Erythroblast (primary cell): ENCODE results near the gene ASPHD1.
A peak's percentile ranks its signal among the peaks of the same experiment; 100 is the strongest.
"Not testable (repeated sequence)": the region's sequence is repeated elsewhere in the genome, so short reads cannot be mapped to it uniquely, and the experiment has no call there.

Experiments used
- DNase-seq, 2 experiments: peaks; one replicate each; lab custom pipeline; 2025; lab: John Stamatoyannopoulos, UW
- GATA1 ChIP-seq: IDR thresholded peaks from 2 replicates; pipeline ENCODE4 v1.6.1; 2011; ENCODE audit warnings: low read depth, mild to moderate bottlenecking, control low read depth, low read length, moderate library complexity
- POLR2A ChIP-seq: IDR thresholded peaks from 2 replicates; pipeline ENCODE4 v1.6.1; 2011; ENCODE audit warnings: mild to moderate bottlenecking, low read length

ASPHD1 gene

GRCh38 chr16:29925105-29925756, 24.9 kb downstream of the ASPHD1 start:
- peak in 1 of 2 experiments; percentile 54 for DNase-seq
- no peak for TF ChIP-seq GATA1
- TF ChIP-seq POLR2A = no peak

GRCh38 chr16:29925781-29926710, 25.8 kb downstream of the ASPHD1 start, which contains the start of gene KCTD13:
TSS of gene KCTD13 (minus strand) at chr16:29926226. CDS start at chr16:29926033, 193 bp downstream.
- TF ChIP-seq POLR2A (peak; percentile 91), GATA1 (no peak)
- DNase-seq = peak; percentile 90 to 95

GRCh38 chr16:29926711-29927052, 26.4 kb downstream of the ASPHD1 start:
- TF ChIP-seq POLR2A (no peak), GATA1 (no peak)
- no peak for DNase-seq

DNA sequence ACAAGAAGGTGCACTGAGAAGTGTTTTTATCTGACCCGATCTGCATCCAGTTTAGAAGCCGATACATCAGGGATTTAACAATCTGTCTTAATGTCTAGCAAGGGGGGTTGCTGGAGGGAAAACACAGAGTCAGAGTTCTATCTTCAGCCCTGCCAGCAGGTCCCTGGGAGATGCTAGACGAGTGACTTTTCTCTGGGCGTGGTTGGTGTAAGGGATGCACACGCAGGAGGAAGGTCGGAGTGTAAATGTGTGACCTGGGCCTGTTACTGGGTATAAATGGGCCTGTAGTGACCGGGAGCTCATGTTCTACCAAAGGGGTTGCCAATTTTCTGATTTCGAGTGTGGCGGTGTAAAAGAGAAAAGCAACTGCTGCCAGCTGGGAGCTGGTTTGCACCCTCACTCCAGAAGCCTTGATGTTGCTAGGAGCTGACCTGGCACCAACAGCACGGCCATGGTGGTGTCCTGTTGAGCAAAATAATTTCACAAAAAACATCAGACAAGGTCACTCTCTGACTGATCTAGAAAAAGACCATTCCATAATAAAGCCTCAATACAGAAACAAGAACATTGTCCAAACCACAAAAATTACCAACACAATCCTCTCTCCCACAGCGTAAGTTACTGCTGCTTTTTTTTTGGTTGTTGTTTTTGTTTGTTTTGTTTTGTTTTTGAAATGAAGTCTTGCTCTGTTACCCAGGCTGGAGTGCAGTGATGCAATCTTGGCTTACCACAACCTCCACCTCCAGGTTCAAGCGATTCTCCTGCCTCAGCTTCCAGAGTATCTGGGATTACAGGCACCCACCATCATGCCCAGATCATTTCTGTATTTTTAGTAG, 27.0 kb downstream of the ASPHD1 start:
- no peak for TF ChIP-seq GATA1
- TF ChIP-seq POLR2A = no peak
- no peak for DNase-seq

DNA sequence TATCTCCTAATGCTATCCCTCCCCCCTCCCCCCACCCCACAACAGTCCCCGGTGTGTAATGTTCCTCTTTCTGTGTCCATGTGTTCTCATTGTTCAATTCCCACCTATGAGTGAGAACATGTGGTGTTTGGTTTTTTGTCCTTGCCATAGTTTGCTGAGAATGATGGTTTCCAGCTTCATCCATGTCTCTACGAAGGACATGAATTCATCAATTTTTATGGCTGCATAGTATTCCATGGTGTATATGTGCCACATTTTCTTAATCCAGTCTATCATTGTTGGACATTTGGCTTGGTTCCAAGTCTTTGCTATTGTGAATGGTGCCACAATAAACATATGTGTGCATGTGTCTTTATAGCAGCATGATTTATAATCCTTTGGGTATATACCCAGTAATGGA, 31.5 kb downstream of the ASPHD1 start:
- not testable (repeated sequence) for DNase-seq

GRCh38 chr16:29940656-29941055, 40.4 kb downstream of the ASPHD1 start:
- TF ChIP-seq POLR2A (no peak), GATA1 (no peak)
- DNase-seq = no peak

- DNase-seq = no peak
Observed at GRCh38 chr16:29943846-29944799, 43.8 kb downstream of the ASPHD1 start.

DNA sequence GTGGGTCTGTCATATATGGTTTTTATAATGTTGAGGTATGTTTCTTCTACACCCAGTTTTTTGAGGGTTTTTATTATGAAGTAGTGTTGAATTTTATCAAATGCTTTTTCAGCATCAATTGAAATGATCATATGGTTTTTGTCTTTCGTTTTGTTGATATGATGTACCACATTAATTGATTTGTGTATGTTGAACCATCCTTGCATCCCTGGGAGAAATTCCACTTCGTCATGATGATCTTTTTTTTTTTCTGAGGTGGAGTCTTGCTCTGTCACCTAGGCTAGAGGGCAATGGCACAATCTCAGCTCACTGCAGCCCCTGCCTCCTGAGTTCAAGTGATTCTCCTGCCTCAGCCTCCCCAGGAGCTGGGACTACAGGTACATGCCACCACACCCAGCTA, 47.6 kb downstream of the ASPHD1 start:
- TF ChIP-seq POLR2A = no peak
- TF ChIP-seq GATA1 = no peak

More at GRCh38 chr16:29943846-29944799, 43.8 kb downstream of the ASPHD1 start:
- no peak for TF ChIP-seq POLR2A

GRCh38 chr16:29950806-29951461, 50.6 kb downstream of the ASPHD1 start:
- TF ChIP-seq POLR2A = no peak
- TF ChIP-seq GATA1 = no peak
- no peak for DNase-seq

More for the DNA sequence above, 47.6 kb downstream of the ASPHD1 start:
- DNase-seq = no peak

DNA sequence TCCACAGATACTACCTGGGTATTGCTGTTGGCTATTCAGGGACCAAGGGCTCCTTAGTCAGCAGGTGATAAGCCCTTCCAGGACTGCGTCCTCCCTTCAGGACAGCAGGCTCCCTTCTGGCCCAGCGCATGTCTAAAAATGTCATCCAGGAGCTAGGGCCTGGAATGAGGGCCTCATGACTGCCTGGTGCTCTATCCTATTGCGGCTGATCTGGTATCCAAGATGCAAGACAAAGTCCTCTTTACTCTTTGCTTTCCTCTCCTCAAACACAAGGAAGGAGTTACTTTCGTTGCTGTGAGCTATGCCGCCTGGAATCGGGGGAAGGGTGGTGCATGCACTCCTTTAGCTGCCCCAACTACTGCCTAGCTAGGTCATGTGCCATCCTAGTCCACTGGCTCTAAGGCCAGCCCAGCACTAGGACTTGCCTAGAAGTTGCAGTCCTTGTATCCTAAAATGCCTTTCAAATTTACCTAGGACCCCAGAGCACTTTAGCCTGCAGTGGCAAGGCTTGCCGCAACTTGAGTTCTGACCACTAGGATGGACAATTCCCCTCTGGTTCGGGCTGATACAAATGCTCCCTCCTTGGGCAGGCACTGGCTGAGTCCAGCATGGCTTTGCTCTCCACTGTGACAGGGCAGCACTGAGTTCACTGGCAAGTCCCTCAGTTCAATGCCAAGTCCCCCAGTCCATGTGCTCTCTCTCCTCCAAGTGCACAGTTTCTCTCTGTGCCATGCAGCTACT, 51.5 kb downstream of the ASPHD1 start:
- TF ChIP-seq GATA1 = no peak
- TF ChIP-seq POLR2A = no peak
- DNase-seq = no peak
